ENCODE results near the gene GSTT4. TPM values are rescaled to one million over a fixed set of nuclear protein-coding genes. Genes with fewer than 3 reads are reported as not detected.
"Not testable (repeated sequence)": the region's sequence is repeated elsewhere in the genome, so short reads cannot be mapped to it uniquely, and the experiment has no call there.

GSTT4 gene
- not detected for polyA plus RNA-seq (ENCODE audit: insufficient read length in 4 of 4)

- DNase-seq (ENCODE audit: low read depth in 4 of 4, low spot score in 3 of 4), result no peak
Observed at GRCh38 chr22:24005201-24005600, at the start of gene GSTT4. GSTT4 (minus strand) TSS chr22:24005453; CDS start chr22:24005356, 97 bp downstream.

- no peak for DNase-seq (ENCODE audit: low read depth in 4 of 4, low spot score in 3 of 4)
Observed at GRCh38 chr22:24054356-24054755, 49.1 kb upstream of the GSTT4 start.

DNA sequence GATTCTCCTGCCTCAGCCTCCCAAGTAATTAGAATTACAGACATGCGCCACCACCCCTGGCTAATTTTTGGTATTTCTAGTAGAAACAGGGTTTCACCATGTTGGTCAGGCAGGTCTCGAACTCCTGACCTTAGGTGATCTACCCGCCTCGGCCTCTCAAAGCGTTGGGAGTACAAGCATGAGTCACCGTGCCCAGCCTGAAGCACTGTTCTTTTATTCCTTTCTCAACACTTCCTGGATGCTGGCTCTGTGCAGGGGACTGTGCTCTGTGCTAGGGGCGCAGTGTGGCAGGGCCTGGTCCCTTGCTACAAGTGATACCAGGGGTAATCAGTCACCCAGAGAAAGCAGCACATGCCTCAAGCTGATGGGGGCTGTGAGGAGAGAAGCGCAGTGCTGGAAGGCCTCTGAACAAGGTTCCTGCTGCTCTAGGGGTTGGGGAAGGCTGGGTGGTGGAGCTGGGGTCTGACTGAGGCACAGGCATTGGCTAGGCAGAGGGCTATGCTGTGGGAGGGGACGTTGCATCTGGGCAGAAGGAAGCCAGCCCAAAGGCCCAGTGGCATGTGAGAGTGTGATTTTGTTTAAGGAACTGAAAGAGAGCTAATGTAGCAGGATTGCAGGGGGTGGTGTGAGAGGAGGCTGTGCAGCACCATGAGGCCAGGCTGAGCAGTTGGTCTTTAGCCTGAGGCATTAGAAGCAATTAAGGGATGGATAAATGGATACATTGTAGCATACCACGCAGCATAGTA, 48.4 kb upstream of the GSTT4 start:
- no peak for DNase-seq (ENCODE audit: low read depth in 4 of 4, low spot score in 3 of 4)

- DNase-seq (ENCODE audit: low read depth in 4 of 4, low spot score in 3 of 4), result no peak
Observed at GRCh38 chr22:24051568-24051967, 46.3 kb upstream of the GSTT4 start.

GRCh38 chr22:24051028-24051427, 45.8 kb upstream of the GSTT4 start:
- no peak for DNase-seq (ENCODE audit: low read depth in 4 of 4, low spot score in 3 of 4)

DNA sequence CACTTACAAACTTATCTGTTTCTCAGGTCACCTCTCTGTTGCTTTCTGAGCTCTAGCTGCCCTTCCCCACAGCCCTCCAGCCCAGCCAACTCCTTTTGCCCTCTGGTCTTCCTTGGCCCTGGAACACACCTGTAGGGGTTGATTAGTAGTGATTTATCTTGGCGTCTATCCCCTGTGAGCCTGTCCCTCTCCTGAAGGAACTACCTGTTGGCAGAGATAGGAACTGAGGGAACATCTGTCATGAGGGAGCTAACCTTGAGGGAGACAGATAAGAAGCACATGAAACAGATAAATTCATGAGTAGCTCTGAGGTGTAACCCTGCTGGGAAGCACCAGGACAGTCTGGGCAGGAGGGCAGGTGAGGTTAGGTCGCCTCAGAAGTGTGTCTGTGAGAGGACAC, 44.7 kb upstream of the GSTT4 start:
- no peak for DNase-seq (ENCODE audit: low read depth in 4 of 4, low spot score in 3 of 4)

DNA sequence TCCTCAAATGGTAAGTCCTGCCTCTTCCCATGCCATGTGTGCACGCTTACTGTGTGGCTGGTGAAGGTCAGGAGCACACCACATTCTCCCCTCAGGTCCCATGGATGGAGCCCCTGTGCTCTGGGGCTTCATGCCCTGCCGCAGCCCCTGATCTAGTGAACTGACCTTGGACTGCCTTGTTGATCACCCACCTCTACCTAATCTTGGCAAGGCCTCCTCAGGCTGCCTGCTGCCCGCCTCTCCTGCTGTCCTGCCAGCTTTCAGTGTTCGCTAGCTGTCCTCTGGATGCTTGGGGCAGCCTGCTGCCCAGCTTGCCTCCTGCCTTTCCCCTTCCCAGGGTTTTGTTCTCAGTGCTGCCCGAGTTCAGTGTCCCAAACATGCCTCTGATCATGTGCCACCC, 44.0 kb upstream of the GSTT4 start:
- DNase-seq (ENCODE audit: low read depth in 4 of 4, low spot score in 3 of 4), result no peak

GRCh38 chr22:24046024-24046423, 40.8 kb upstream of the GSTT4 start:
- no peak for DNase-seq (ENCODE audit: low read depth in 4 of 4, low spot score in 3 of 4)

DNA sequence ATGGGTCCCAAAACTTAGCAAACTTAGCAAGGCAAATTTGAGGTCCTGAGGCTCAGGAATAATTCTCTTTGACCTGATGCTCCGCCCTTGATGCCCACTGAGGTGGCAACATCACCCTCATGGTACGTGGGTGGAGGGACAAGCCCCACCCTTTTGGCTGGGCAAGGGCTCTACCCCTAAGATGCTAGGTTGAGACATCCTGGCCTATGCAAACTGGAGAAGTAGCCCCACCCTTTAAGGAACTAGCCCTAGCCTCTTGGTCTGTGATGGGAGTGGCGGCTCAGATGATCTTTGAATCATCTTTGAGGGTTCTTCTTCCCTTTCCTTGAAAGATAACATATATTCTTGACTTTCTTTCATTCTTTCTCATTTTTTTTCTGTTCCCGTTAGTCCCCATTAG, 38.7 kb upstream of the GSTT4 start:
- DNase-seq (ENCODE audit: low read depth in 4 of 4, low spot score in 3 of 4), result no peak

DNA sequence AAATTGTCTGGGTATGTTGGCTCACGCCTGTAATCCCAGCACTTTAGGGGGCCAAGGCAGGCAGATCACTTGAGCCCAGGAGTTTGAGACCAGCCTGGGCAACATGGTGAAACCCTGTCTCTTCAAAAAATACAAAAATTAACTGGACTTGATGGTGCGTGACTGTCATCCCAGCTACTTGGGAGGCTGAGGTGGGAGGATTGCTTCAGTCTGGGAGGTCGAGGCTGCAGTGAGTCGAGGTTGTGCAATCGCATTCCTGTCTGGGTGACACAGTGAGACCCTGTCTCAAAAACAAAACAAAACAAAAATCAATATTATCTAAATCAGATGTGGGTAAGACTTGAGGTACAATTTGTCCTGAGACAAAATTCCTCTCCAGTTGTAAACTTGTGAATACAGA, 38.2 kb upstream of the GSTT4 start:
- DNase-seq (ENCODE audit: low read depth in 4 of 4, low spot score in 3 of 4), result not testable (repeated sequence)

DNA sequence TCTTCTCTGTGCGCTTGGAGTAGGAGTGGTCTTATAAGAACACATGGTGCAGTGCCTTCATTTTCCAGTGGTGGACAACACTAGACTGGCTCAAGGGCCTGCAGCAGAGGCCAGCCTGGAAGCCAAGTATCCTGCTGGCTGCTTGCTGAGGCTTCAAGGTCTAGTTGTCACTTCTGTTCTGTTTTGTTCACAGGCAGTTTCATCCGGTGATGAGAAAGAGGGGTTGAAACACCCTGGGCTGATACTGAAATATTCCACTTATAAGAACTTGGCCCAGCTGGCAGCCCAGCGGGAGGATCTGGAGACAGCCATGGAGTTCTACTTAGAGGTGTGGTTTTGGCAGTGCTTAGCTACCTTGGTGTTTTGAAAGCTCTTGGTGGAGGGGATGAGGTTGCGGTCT, 35.7 kb upstream of the GSTT4 start:
- no peak for DNase-seq (ENCODE audit: low read depth in 4 of 4, low spot score in 3 of 4)

DNA sequence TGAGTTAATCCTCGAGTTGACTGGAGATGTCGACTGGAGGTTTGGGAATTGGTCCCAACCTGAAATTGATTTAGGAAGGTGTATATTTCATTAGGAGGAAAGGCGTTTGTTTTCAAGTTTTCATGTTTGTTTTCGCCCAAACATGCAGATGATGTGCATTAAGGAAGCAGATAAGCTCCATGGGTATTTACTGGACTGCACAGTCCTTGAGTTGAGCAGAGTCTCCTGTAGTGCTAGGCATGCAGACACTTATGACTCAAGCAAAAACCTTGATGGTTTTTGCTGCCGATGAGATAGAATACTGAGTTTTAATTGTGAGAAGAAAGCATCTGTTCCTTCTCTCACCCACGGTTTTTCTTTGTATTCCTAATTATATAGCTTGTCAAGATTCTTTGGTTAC, 33.8 kb upstream of the GSTT4 start:
- no peak for DNase-seq (ENCODE audit: low read depth in 4 of 4, low spot score in 3 of 4)

DNA sequence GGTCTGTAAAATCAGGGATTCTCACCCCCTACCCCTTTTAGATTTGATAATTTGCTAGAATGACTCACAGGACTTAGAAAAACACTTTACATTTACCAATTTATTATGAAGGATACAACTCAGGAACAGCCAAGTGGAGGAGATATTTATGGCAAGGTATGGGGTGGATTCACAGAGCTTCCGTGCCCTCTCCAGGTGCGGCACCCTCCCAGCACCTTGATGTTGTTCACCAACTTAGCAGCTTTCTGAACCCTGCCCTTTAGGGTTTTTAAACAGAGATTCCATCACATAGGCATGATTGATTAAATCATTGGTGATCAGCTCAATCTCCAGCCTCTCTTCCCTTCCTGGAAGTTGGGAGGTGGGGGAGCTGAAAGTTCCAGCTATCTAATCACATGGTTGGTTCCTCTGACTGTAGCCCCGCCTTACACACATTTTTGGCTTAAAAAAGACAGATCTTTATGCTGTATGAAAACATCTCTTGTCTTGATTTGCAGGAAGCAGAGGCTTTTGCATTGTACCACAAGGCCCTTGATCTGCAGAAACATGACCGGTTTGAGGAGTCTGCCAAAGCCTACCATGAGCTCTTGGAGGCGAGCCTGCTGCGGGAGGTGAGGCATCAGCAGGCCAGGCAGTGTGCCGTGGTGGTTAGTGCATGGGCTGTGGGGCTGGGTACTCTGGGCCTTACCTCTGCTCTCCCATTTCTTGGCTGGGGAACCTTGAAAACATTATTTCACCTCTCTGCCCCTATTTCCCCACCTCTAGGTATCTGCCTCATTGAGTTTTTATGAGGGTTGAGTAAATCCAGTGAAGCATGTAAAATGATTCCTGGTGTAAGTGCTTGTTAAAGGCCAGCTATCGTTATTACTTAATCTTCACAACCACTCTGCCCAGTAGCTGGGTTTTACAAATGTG, 32.9 kb upstream of the GSTT4 start:
- DNase-seq (ENCODE audit: low read depth in 4 of 4, low spot score in 3 of 4), result no peak

DNA sequence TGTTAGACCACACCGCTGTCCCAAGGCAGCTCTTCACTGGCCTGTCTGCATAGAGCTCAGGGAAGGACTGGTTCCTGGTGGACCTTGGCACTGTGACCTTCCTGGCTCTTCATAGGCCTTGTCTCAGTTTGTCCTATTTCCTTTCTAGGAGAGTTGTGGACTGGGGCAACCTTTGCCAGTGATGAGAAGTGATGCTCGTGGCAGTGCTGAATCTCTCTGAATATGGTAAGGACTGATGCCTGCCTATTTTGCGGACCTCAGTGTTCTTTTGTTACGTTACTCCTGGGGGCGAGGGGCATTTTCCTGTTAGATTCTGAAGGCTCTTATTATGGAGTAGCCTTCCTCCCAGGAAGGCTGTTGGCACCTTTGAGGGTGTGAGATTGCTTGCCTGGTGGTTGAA, 30.0 kb upstream of the GSTT4 start:
- no peak for DNase-seq (ENCODE audit: low read depth in 4 of 4, low spot score in 3 of 4)

DNA sequence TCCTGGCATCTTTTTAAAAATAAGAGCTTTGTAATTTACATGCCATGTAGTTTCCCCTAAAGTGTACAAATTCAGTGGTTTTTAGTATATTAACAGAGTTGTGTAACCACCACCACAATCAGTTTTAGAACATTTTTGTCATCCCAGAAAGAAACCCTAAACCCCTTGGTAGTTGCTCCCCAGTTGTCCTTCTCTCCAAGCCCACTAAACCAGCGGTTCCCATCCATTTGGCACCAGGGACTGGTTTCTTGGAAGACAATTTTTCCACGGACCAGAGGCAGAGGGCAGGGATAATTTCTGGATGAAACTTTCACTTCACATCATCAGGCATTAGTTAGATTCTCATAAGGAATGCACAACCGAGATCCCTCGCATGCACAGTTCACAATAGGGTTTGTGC, 28.5 kb upstream of the GSTT4 start:
- DNase-seq (ENCODE audit: low read depth in 4 of 4, low spot score in 3 of 4), result no peak

DNA sequence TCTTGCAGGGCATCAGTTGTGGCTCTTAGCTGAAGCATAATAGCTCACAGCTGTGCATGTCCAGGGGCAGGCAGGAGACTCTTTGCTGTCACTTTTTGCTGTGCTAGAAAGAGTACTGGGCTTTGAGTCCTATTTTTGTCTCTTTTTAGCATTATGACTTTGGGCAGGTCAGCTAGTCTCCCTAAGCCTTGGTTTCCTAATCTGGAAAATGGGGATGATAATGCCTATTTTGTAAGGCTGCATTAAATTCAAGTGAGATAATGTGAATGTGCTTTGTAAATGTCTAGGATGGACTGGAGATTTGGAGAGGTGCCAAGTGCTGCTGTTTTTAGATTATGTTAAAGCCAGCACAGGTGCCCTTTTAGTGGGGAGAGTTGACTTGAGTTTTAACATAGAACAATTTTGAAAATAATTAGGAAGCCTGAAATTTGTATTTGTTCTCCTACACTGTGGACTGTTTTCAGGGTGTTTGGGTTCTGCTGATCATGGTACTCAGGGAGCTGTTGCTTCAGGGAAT, 25.0 kb upstream of the GSTT4 start:
- DNase-seq (ENCODE audit: low read depth in 4 of 4, low spot score in 3 of 4), result no peak

GRCh38 chr22:24029304-24029703, 24.1 kb upstream of the GSTT4 start:
- no peak for DNase-seq (ENCODE audit: low read depth in 4 of 4, low spot score in 3 of 4)

DNA sequence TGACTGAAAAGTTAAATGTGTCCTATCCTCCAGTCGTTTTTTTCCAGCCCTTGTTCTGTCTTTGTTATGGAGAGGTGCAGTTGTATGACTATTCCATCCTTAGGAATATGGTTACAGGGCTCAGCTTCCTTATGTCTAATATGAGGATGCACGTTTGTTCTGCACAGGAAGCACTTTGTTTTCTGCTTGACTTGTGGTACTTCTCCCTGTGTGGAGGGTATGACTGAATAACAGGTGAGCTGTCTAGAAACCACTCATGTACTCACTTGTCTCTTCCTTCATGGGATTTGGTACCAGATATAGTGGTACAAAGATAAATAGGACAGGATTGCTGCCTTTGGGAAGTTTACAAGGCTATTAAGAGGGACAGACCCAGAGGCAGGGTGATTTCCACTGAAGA, 23.3 kb upstream of the GSTT4 start:
- DNase-seq (ENCODE audit: low read depth in 4 of 4, low spot score in 3 of 4), result no peak

GRCh38 chr22:24027991-24028390, 22.7 kb upstream of the GSTT4 start:
- DNase-seq (ENCODE audit: low read depth in 4 of 4, low spot score in 3 of 4), result no peak

DNA sequence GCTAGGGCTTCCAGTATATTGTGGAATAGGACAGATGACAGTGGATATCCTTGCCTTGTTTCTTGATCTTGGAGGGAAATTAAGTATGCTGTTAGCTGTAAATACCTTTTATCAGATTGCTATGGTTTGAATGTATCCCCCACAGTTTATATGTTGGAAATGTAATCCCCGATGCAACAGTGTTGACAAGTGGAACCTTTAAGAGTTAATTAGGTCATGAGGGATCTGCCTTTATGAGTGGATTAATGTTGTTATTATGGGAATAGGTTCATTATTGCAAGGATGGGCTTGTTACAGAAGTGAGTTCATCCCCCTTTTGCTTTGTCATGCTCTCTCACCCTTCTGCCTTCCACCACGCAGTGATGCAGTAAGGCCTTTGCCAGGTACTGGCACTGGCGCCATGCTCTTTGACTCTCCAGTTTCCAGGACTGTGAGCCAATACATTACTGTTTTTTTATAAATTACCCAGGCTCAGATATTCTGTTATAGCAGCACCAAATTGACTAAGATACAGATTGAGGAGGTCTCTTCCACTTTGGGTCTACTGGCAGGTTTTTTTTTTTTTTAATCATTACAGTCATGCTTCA, 22.2 kb upstream of the GSTT4 start:
- DNase-seq (ENCODE audit: low read depth in 4 of 4, low spot score in 3 of 4), result no peak

DNA sequence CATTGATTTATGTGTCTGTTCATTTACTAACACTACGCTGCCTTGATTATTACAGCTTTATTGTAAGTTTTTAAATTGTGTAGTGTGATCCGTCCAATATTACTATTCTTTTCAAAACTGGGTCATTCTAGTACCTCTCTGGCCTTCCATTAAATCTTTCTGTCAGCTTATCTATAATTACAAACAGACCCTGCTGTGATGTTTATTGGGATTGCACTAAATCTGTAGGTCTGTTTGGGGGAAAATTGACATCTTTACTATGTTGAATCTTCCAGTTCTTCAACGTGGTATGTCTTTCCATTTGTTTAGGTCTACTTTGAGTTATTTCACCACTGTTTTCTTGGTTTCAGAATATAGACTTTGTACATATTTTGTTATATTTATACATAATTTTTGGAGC, 21.5 kb upstream of the GSTT4 start:
- no peak for DNase-seq (ENCODE audit: low read depth in 4 of 4, low spot score in 3 of 4)

All from left renal pelvis (tissue), 4 donors.